Bronchial smooth muscle cell (primary cell): ENCODE results near the gene RPL35. TPM values are rescaled to one million over a fixed set of nuclear protein-coding genes. Genes with fewer than 3 reads are reported as not detected.

Source experiments
- total RNA-seq: library from RNA; depleted of rRNA; stranded (reverse); fragments of >200 nt; gene quantifications from 2 replicates; pipeline ENCODE4 v1.2.1, GENCODE V29; 2014

The RPL35 gene
- total RNA-seq: 2,714 and 5,006 TPM in 2 replicates

DNA sequence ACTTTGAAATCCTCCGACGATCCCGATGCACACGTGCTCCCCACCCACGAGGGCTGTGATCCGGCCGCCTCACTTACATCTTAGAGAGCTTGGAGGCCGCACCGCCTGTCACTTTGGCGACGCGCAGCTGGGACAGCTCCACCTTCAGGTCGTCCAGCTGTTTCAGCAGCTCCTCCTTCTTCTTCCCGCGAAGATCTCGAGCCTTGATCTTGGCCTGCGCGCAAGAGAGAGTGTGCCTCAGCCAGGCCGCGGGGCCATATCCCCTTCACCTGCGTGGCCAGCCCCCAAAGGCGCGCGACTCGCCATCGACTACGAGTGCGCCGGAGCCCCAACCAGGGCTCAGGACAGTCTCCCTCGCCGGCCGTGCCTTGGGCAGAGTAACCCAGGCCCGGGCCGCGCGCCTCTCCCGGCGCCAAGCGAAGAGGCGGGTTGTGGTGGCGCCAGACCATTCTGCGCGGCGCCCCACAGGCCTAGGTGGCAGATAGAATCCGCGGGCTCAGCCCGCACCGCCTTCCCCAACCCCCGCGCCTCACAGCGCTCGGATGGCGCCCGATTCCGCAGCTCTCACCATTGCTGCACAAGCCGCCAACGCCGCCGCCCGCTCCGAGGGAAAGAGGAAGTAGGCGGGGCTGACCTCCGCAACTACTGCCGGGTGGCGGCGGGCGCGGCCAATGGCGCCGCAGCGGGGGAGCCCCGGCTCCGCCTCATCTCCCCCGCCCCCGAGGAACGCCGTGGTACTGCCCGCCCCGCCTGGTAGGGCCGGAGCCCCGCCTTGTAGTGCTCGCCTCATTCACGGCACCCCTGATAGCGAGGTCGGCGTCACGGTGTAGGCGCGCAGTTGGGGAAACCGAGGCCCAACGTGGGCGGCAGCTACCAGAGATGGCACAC, at the start of gene RPL35, which contains the start of gene ARPC5L:
Gene RPL35, minus strand, starts transcription at position 616 of the 888 bp plus-strand sequence. Its CDS starts 45 bp downstream, at position 571.
Gene ARPC5L, plus strand, starts transcription at position 789 of the 888 bp plus-strand sequence. CDS start 7,161 bp downstream, outside the sequence.

DNA sequence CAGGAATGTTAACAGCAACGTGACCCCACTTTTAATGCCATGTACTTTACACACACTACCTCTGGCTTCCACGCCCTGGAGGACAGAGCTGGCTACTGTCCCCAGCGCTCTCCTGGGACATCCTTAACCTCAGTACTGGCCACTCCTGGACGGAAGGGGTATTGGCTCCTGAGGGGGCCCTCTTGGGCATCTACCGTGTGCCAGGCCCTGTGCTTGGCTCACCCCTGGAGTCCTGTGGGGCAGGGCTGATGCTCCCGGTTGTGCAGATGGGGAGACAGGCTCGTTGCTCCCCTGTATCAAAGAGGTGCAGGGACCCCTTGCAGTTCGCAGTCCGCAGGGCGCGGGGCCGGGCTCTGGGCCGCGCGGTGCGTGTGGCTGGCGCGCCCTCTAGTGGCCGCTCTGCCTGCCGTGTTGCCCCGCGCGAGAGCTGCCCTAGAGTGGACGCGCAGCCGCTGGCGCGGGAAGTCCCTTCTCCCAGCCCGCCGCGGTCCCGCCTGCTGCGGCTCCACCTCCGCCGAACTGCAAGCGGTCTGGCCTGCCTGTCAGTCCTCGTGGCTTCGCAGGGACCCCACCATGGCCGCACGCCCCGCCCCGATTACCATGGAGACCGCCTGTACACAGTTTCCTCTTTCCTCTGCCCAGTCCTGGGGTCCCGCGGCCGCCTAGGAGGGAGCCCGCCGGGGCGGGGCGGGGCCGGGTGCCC, 8.8 kb downstream of the RPL35 start, which contains the start of gene WDR38:
Gene WDR38, plus strand, starts transcription at position 632 of the 703 bp plus-strand sequence. CDS start 72 bp downstream, outside the sequence.

Other genes with a start within 250 kb of the RPL35 start
- gene NR6A1, start 90.6 kb downstream of the RPL35 start, total RNA-seq: 0.26 and 0.47 TPM in 2 replicates
- gene OLFML2A, start 84.8 kb downstream of the RPL35 start, total RNA-seq: 5.7 and 7.4 TPM in 2 replicates
- not detected in 2 replicates for gene WDR38, start 8.5 kb downstream of the RPL35 start, total RNA-seq
- gene ARPC5L, start 173 bp upstream of the RPL35 start, total RNA-seq: 11.0 and 11.5 TPM in 2 replicates
- gene GOLGA1, start 79.1 kb upstream of the RPL35 start, total RNA-seq: 6.7 and 9.8 TPM in 2 replicates